A549 (cell line): ENCODE results near the gene ACOT7. TPM values are rescaled to one million over a fixed set of nuclear protein-coding genes. Genes with fewer than 3 reads are reported as not detected.
A peak's percentile ranks its signal among the peaks of the same experiment; 100 is the strongest.

ENCODE experiments used
- ATAC-seq, 2 experiments: fragments of 200-7000 bp in 1 of 2; fragments of >200 bp in 1 of 2; cut with Nextera tagmentation in 1 of 2; cut with Tn5 transposase in 1 of 2; 3 replicates each; pipeline versions ENCODE4 v1.8.0 to v1.9.1; 2018 to 2020; ENCODE audit warnings: mild to moderate bottlenecking in 1 of 2, moderate library complexity in 1 of 2
- CTCF ChIA-PET: fragments of 300-600 bp; sonication (Branson Sonifier 250); formaldehyde crosslinking; extraction: SDS; loops from one replicate; lab custom pipeline; 2021; ENCODE audit warnings: antibody characterized with exemption, inconsistent platforms; lab: Yijun Ruan, JAX
- POLR2A ChIA-PET: fragments of 350-600 bp; formaldehyde crosslinking; extraction: SDS; loops from one replicate; lab custom pipeline; 2021; ENCODE audit warnings: antibody characterized with exemption, inconsistent platforms; lab: Yijun Ruan, JAX
- DNase-seq, 2 experiments: peaks; one replicate each; pipeline versions ENCODE4 v3.0.0 to v3.0.0-alpha.2; 2011 to 2016; ENCODE audit warnings: low read depth in 1 of 2, low spot score in 1 of 2
- FAIRE-seq: peaks from 2 replicates; lab custom pipeline; 2011; peaks lifted over from hg19 to GRCh38; lab: Jason Lieb, UNC
- H3K27ac ChIP-seq, 2 experiments: fragments of >200 bp; sonication (Bioruptor Twin); formaldehyde crosslinking; 3 replicates each; pipeline ENCODE4 v1.5.1; 2016 to 2017
- H3K4me1 ChIP-seq: fragments of >200 bp; sonication (Bioruptor Twin); formaldehyde crosslinking; 3 replicates; pipeline ENCODE4 v1.6.1; 2016
- H3K4me2 ChIP-seq: fragments of >200 bp; sonication (Bioruptor Twin); formaldehyde crosslinking; 3 replicates; pipeline ENCODE4 v1.6.1; 2016
- H3K4me3 ChIP-seq: fragments of >200 bp; sonication (Bioruptor Twin); formaldehyde crosslinking; 3 replicates; pipeline ENCODE4 v1.5.1; 2016
- H3K9me3 ChIP-seq: fragments of >200 bp; sonication (Bioruptor Twin); formaldehyde crosslinking; 3 replicates; pipeline ENCODE4 v1.6.1; 2016
- ATOH8 ChIP-seq: fragments of 250-450 bp; sonication (Bioruptor Pico); IDR thresholded peaks from 2 replicates; pipeline ENCODE4 v1.5.0; 2020; ENCODE audit warnings: low read depth, mild to moderate bottlenecking, moderate library complexity
- BCL3 ChIP-seq: fragments of >200 bp; sonication (Bioruptor Twin); formaldehyde crosslinking; IDR thresholded peaks from 3 replicates; pipeline ENCODE4 v1.6.1; 2016
- BHLHE40 ChIP-seq: IDR thresholded peaks from 2 replicates; pipeline ENCODE4 v1.6.1; 2012; ENCODE audit warnings: low read depth, low read length, inconsistent platforms
- CEBPB ChIP-seq, 2 experiments: fragments of >200 bp in 1 of 2; sonication (Bioruptor Twin) in 1 of 2; formaldehyde crosslinking in 1 of 2; IDR thresholded peaks; 2 replicates each; pipeline ENCODE4 v1.6.1; 2012 to 2016
- CHD4 ChIP-seq: fragments of 200-600 bp; sonication (generic); IDR thresholded peaks from 2 replicates; pipeline ENCODE4 v1.6.1; 2016; ENCODE audit warnings: antibody characterized with exemption, mild to moderate bottlenecking, borderline replicate concordance
- ELK1 ChIP-seq: fragments of 150-350 bp; IDR thresholded peaks from 2 replicates; pipeline ENCODE4 v1.6.1; 2014; ENCODE audit warnings: low read depth, mild to moderate bottlenecking, low read length
- FOSB ChIP-seq: fragments of 250-450 bp; sonication (Bioruptor Pico); IDR thresholded peaks from 2 replicates; pipeline ENCODE4 v1.5.0; 2020; ENCODE audit warnings: mild to moderate bottlenecking, moderate library complexity
- FOXS1 ChIP-seq: fragments of 250-450 bp; sonication (Bioruptor Pico); IDR thresholded peaks from 2 replicates; pipeline ENCODE4 v1.5.0; 2020; ENCODE audit warnings: mild to moderate bottlenecking, moderate library complexity
- HOXB13 ChIP-seq: fragments of 250-450 bp; sonication (Bioruptor Pico); IDR thresholded peaks from 2 replicates; pipeline ENCODE4 v1.5.0; 2020; ENCODE audit warnings: low read depth, mild to moderate bottlenecking, moderate library complexity
- KDM5A ChIP-seq: fragments of 200-600 bp; sonication (generic); IDR thresholded peaks from 2 replicates; pipeline ENCODE4 v1.6.1; 2016; ENCODE audit warnings: antibody characterized with exemption, mild to moderate bottlenecking
- MAFK ChIP-seq: fragments of 450-650 bp; IDR thresholded peaks from 2 replicates; pipeline ENCODE4 v1.6.1; 2014; ENCODE audit not compliant: partially characterized antibody
- MAX ChIP-seq: IDR thresholded peaks from 2 replicates; pipeline ENCODE4 v1.6.1; 2012
- MAZ ChIP-seq: fragments of 150-350 bp; IDR thresholded peaks from 2 replicates; pipeline ENCODE4 v1.6.1; 2014; ENCODE audit warnings: antibody characterized with exemption, low read depth, low read length, borderline replicate concordance
- NFE2L2 ChIP-seq: fragments of 150-350 bp; conservative IDR thresholded peaks from 2 replicates; pipeline ENCODE4 v1.6.1; 2014; ENCODE audit warnings: low read length
- NPAS2 ChIP-seq: fragments of 250-450 bp; sonication (Bioruptor Pico); IDR thresholded peaks from 2 replicates; pipeline ENCODE4 v1.8.0; 2022; ENCODE audit warnings: mild to moderate bottlenecking, moderate library complexity, borderline replicate concordance
- NR3C1 ChIP-seq: fragments of >200 bp; sonication (Bioruptor Twin); formaldehyde crosslinking; IDR thresholded peaks from 3 replicates; pipeline ENCODE4 v1.6.1; 2017
- RFX5 ChIP-seq: fragments of 450-650 bp; IDR thresholded peaks from 2 replicates; pipeline ENCODE4 v1.7.1; 2014; ENCODE audit warnings: antibody characterized with exemption, mild to moderate bottlenecking, moderate library complexity
- RNF2 ChIP-seq: fragments of 200-600 bp; sonication (generic); IDR thresholded peaks from 2 replicates; pipeline ENCODE4 v1.6.1; 2016; ENCODE audit warnings: low read depth, mild to moderate bottlenecking, antibody characterized with exemption, moderate library complexity, borderline replicate concordance
- SREBF2 ChIP-seq: fragments of 450-650 bp; IDR thresholded peaks from 2 replicates; pipeline ENCODE4 v1.6.1; 2014; ENCODE audit warnings: mild to moderate bottlenecking, moderate library complexity
- TP53 ChIP-seq: fragments of 250-450 bp; sonication (Bioruptor Pico); IDR thresholded peaks from 2 replicates; pipeline ENCODE4 v1.5.0; 2021; ENCODE audit warnings: mild to moderate bottlenecking, moderate library complexity
- WGBS: methylation state at CpG from one replicate; pipeline ENCODE4 v1.1.6; 2017; ENCODE audit errors: missing lambda C conversion rate; 5-methylcytosine and 5-hydroxymethylcytosine counted together
- polyA plus RNA-seq, 4 experiments: library from polyadenylated mRNA; depleted of rRNA in 3 of 4; stranded (reverse); fragments of >200 nt; fragmentation: RNase III in 1 of 4; extraction: RNeasy Plus Mini Kit Qiagen cat#74134 plus additional on column Dnase treatment in 1 of 4; gene quantifications; 2 replicates in 3 of 4; 3 replicates in 1 of 4; pipeline ENCODE4 v1.2.3, GENCODE V29; 2011 to 2017

The ACOT7 gene
- polyA plus RNA-seq, 2 of the 4 experiments (the other 2 are of a cell fraction): 48.0 to 49.6 TPM

GRCh38 chr1:6259491-6260362 lies 133.8 kb downstream of the ACOT7 start:
- DNase-seq (peak; percentile 68 to 70), ATAC-seq (peak; percentile 37 to 71)
- POLR2A ChIA-PET: interaction anchor here (0.7 kb wide), 1 partner anchor 216 kb away, joined by 3 read pairs; no protein-coding TSS in a partner anchor

GRCh38 chr1:6258675-6259074 lies 134.9 kb downstream of the ACOT7 start:
- no peak for TF ChIP-seq NPAS2
- TF ChIP-seq ELK1: no peak
- no peak for TF ChIP-seq MAFK
- no peak for TF ChIP-seq FOXS1
- TF ChIP-seq TP53 (CRISPR knock-in tag): no peak
- no peak for TF ChIP-seq RFX5
- no peak for TF ChIP-seq SREBF2
- TF ChIP-seq FOSB (CRISPR knock-in tag): no peak
- no peak for TF ChIP-seq NFE2L2
- no peak for TF ChIP-seq ATOH8
- TF ChIP-seq NR3C1: no peak
- TF ChIP-seq CEBPB (IDR thresholded peaks at IDR 0.05): no peak
- TF ChIP-seq RNF2: no peak
- TF ChIP-seq CHD4: no peak
- TF ChIP-seq KDM5A: no peak
- TF ChIP-seq BHLHE40: no peak
- TF ChIP-seq HOXB13 (CRISPR knock-in tag): no peak
- no peak for DNase-seq
- peak overlapping the region in 1 of 2 experiments; percentile 17; a peak in 1 of 6 replicates for H3K27ac ChIP-seq
- H3K4me3 ChIP-seq: no peak overlapping the region
- ChIA-PET CTCF (interaction anchor here (0.7 to 8.4 kb wide), 3 partner anchors 12 to 206 kb away, joined by 3 to 64 read pairs (median 3); no protein-coding TSS in a partner anchor), POLR2A (no interaction called here)
- H3K4me1 ChIP-seq: peaks cover 3% of the 10 kb centered on the region; the same call in 1 of the 3 replicates
- ATAC-seq: no peak
- H3K4me2 ChIP-seq: no peak overlapping the region
- WGBS: 77% methylated on average over 10 of the region's 10 CpGs
- H3K9me3 ChIP-seq: no peaks in the 10 kb centered on the region
- no peak for FAIRE-seq

More at GRCh38 chr1:6259491-6260362, 133.8 kb downstream of the ACOT7 start:
- 15% methylated on average over 29 of the region's 46 CpGs for WGBS
- H3K27ac ChIP-seq: peak overlapping the region; percentile 56 to 82; a peak in 5 of 6 replicates
- TF ChIP-seq BCL3 (no peak), MAZ (no peak), MAX (peak; percentile 41; the same call in 1 of the 2 replicates), RFX5 (no peak), CEBPB (IDR thresholded peaks at IDR 0.05) (peak; percentile 94 to 97)
- TF ChIP-seq, all 56 proteins: peak for 2
- no peak for FAIRE-seq
- H3K4me3 ChIP-seq: peak overlapping the region; percentile 57
- peaks cover 3% of the 10 kb centered on the region; the same call in 1 of the 3 replicates for H3K4me1 ChIP-seq
- CTCF ChIA-PET: interaction anchor here (0.6 to 8.4 kb wide), 6 partner anchors 9 to 207 kb away, joined by 3 to 64 read pairs (median 3); no protein-coding TSS in a partner anchor
- H3K4me2 ChIP-seq: peak overlapping the region; percentile 97
- no peaks in the 10 kb centered on the region for H3K9me3 ChIP-seq
